Activated T-cell treated with anti-CD3 and anti-CD28 coated beads for 1 hour (primary cell): ENCODE data around the gene GAL3ST2.
"Not testable (repeated sequence)": the region's sequence is repeated elsewhere in the genome, so short reads cannot be mapped to it uniquely, and the experiment has no call there.

Experiments used
- DNase-seq: peaks from one replicate; pipeline ENCODE4 v3.0.0-alpha.2; 2020; ENCODE audit warnings: low read depth

The GAL3ST2 gene

DNA sequence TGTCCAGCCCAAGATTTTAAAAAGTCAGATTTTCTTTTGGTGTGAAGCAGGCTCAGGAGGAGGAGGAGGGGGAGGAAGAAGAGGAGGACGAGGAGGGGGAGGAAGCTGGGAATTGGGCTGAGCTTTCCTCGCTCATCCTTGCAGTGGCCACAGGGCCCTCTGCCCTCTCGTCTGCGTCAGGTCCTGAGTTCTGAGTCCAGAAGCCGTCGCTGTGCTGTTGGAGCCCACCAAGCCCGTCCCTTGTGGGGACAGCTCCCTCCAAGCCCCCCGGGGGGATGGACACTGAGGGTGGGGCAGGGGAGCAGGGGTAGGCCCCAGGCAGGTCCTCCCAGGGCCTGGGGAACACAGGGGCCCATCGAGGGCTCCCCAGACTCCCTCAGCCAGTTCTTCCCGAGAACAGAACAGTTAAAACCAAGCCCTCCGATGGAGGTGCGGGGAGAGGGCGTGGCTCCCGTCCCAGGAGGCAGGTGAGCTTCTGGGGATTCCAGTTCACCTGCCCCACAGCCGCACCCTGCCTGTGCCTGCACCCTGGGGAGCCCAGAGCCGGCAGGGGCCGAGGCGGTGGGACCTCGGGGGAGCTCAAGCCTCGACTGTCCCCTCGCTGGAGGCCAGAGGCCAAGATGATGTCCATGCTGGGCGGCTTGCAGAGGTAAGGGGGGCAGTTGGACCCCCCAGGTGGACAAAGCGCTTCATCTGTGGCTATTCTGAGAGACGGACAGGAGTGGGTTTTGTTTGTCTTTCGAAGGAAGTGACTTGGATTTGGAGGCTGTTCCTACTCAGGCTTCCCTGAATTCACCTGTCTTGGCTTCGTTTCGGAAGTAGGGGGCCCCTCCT, at the start of gene GAL3ST2:
GAL3ST2 (plus strand) TSS at position 487 of the 834 bp plus-strand sequence; CDS start at position 621, 134 bp downstream.
- no peak for DNase-seq

DNA sequence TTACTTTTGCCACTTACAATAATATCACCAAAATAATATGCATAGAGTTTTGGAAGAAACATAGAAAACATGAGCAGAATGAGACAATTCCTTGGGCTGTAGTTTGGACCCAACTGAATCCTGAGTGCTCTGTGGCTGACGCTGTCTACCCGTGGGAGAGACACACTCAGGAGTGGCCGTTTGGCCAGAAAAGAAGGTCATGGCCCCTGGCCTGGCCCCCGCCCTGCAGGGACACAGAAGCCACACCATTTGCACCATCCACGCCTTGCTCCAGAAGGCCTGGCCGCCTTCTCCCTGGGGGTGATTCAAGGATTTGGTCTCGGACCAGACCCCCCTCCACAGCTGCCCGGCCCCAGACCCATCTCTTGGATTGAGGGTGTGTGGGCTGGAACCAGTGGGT, 48.6 kb upstream of the GAL3ST2 start:
- DNase-seq = no peak

DNA sequence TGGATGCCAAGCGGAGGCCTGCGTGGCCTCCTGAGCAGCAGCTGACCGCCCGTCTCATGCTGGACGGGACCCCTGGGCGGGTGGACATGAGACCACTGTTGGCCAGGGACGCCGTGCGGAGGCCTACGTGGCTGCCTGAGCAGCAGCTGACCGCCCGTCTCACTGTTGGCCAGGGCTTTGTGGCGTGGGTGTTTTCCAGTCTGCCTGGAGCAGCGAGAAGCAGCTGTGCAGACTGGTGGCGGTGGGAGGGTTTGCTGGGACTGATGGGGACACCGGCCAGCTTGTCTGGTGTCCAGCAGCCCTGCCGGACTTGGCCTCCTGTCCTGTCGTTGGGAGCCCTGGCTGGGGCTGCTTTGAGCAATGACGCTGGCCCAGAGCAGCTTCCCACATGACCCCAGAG, 48.0 kb upstream of the GAL3ST2 start:
- DNase-seq = no peak

DNA sequence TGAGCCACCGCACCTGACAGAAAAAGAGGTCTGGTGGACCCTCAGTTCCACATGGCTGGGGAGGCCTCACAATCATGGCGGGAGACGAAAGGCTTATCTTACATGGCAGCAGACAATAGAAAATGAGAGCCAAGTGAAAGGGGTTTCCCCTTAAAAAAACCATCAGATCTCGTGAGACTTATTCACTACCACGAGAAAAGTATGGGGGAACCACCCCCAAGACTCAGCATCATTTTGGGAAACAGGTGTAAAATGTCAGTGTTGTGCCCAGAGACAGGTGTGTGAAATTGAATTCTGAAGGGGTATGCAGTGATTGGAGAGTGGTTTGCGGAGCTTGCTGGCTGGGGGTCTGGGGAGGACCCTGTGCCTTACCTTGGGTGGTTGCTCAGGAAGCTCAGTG, 46.8 kb upstream of the GAL3ST2 start:
- no peak for DNase-seq

DNA sequence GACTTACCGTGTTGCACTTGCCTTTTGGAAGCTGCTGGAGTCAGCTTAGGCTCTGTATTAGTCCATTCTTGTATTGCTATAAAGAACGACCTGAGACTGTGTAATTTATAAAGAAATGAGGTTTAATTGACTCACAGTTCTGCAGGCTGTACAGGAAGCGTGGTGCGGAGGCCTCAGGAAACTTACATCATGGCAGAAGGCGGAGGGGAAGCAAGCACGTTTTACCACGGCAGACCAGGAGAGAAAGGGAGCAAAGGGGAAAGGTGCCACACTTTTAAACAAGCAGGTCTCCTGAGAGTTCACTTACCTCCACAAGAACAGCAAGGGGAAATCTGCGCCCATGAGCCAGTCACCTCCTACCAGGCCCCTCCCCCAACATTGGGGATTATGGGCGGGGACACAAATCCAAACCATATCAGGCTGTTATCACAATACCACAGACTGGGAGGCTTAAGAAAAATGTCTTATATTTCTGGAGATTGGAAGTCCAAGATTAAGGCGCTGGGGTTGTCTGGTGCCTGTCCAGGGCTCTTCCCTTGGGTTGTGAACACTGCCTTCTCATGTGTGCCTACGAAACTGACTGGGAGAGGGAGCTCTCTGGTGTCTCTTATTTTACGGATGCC, 45.8 kb upstream of the GAL3ST2 start:
- no peak for DNase-seq

DNA sequence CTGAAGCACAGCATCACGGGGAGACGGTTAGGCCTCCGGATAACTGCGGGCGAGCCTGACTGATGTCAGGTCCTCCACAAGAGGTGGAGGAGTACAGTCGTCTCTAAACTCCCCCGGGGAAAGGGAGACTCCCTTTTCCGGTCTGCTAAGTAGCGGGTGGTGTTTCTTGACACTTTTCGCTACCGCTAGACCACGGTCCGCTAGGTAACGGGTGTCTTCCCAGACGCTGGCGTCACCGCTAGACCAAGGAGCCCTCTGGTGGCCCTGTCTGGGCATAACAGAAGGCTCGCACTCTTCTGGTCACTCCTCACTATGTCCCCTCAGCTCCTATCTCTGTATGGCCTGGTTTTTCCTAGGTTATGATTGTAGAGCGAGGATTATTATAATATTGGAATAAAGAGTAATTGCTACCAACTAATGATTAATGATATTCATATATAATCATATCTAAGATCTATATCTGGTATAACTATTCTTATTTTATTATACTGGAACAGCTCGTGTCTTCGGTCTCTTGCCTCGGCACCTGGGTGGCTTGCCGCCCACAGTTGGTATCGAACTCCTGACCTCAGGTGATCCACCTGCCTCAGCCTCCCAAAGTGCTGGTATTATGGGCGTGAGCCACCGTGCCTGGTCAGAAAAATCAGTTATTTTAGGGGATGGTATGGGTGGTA, 44.0 kb upstream of the GAL3ST2 start:
- DNase-seq = peak; percentile 46

DNA sequence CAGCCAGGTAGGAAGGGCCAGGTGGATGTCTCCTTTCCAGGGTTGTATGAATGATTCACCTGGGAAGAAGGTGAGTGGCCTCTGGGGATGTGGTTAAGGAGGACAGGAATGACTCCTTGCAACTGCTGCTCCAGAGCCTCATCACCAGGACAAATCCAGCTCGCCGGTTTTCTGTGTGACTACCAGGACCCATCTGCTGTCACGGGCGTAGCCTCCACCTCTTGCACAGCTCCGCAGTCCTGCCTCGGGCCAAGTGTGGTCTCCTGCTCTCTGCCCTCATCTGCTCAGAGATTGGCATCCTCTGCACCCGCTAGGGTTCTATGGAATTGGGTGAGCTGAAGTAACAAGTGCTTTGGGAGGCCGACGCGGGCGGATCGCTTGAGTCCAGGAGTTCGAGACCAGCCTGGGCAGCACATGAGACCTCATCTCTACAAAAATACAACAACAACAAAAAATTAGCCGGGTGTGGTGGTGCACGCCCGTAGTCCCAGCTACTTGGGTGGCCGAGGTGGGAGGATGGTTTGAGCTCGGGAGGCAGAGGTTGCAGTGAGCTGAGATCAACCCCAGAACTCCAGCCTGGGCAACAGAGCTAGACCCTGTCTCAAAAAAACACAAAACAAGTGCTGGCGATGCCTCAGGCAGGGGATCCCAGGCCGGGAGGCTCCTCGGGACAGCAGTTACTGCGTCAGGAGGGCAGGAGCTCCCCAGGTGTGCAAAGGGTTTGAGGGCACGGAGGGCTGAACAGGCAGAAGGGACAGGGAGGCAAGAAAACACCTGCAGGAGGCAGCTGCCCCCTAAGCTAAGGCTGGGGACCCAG, 43.0 kb upstream of the GAL3ST2 start:
- no peak for DNase-seq

DNA sequence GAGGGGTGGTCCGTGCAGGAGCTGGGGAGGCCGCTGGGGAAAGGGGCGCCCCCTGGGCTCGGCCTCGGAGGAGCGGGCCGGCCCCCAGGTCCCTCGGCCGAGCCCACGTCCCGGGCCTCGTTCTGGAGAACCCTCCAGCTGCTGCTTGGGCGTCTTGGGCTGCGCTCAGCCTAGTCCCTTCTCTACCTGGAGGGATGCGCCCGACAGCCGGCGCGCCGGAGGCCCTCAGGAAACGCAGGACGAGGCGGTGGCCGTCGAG, 42.5 kb upstream of the GAL3ST2 start:
- no peak for DNase-seq

DNA sequence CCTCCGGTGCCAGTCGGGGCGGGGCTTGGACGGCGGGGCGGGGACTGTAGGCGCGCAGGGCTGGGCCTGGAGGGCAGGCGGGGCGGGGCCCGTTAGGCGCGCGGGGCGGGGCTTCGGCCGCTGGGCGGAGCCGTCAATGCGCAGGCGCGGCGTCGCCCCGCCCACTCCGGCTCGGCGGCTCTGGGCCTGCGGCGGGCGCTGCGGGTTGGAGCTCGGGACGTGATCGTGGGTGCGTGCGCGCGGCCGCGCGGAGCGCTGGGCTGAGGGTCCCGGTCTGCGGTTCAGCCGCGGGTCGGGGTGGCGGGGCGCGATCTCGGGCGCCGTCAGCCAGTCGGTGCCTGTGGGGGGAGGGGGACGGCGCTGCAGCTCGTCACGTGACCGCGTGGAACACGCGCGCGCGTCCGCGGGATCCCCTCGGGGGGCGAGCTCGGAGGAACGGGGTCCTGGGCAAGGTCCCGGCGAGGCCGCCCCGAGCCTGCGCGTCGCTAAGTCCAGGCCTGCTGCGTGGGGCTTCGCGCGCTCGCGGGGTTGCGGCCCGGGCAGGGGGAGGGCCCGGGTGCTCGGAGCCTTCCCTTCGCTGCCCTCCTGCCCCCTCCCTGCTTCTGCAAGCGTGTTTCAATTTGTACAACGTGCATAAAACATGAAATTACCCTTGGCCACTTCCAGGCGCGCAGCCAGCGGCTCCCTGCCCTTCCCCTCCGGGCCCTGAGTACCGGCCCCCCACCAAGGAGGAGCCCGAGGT, 42.0 kb upstream of the GAL3ST2 start, which contains the start of gene D2HGDH:
D2HGDH (plus strand) TSS at position 164 of the 742 bp plus-strand sequence. CDS start 595 bp downstream, outside the sequence.
- DNase-seq = peak; percentile 93

DNA sequence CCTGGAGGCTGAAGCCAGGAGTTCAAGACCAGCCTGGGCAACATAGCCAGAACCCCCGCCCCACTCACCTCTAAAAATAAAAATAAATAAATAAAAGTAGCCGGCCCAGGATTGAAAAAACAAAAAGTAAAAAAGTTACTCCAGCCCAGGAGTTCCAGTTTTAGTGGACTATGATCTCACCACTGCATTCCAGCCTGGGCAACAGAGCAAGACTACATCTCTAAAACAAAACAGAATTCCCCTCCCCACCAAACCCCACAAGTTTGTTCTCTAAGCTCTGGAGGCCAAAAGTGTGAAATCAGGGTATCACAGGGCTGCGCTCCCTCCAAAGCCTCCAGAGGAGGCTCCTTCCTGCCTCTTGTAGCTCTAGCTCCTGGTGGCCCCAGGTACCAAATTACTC, 40.5 kb upstream of the GAL3ST2 start:
- DNase-seq = no peak

DNA sequence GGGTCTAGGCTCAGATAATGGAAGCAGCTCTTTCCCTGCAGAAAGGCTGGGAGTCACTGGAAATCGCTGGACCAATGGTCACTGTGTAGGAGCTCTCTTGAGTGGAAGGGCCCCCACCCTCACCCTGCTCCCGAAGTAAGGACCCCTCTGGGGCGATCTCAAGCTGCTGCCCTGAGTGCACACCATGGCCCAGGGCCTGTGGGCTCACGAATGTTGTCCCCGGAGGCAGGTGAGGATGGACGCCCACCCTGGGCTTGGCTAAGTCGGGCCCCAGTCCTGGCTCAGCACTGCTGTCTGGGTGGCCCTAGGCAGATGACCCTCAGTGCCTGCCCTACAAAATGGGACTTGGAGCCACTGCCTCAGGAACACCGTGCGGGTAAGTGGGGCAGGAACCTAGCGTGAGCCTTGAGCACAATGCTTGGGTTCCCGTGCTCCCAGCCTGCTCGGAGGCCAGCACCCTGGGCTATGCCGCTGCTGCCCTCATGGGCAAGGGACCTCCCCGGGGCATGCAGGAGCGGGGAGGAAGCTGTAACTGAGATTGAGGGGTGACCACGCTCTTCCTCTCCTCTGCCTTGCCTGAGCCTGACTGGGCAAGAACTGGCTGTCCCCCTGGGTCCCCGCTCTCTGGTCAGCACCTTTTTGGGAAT, 38.5 kb upstream of the GAL3ST2 start:
- DNase-seq = no peak

DNA sequence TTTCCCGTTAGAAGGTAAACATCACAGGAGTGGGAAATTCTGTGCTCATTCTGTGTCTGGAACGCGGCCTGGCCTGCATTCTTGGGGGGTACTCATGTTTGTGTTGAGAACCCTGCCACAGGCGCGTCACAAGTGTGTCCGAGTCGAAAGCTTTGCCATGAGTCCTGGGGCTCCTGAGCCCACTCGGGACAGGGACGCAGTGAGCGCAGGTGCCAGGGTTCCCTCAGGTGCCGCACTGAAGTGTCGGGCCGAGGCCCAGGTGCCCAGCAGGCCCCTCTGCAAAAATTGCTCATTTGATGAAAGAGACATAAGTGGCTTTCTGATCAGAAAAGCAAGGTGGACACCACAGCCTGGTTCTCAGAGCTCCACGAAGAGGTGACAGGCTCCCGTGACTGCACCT, 37.4 kb upstream of the GAL3ST2 start:
- no peak for DNase-seq

DNA sequence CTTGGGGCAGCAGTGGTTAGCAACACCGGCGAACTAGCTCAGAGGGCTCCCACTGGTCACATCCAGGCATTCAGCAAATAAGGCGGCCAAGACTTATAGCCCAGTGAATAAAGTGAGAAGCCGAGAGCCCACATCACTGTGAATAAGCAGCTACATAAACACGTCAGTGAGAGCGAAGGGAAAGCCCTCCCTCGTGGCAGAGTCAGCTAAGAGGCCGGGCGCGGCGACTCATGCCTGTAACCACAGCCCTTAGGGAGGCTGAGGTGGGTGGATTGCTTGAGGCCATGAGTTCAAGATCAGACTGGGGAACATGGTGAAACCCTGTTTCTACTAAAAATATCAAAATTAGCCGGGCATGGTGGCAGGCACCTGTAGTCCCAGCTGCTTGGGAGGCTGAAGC, 37.0 kb upstream of the GAL3ST2 start:
- DNase-seq = no peak

DNA sequence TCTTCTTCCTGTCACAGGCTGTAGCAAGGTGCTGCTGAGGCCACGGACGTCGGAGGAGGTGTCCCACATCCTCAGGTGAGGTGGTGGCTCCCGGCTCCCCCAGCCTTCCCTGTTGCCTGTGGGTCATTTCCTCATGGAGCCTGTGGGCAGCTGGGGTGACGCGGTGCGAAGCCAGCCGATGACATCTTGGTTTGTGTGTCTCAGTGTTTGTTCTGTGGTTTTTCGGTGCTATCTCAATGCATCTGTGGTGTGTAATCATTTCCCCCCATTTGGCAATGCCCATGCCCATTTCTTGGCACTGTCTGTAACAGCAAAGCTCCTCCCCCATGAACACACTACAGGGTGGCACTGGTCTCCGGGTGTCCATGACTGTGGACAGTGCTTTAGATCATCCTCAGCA, 35.6 kb upstream of the GAL3ST2 start:
- DNase-seq = no peak

DNA sequence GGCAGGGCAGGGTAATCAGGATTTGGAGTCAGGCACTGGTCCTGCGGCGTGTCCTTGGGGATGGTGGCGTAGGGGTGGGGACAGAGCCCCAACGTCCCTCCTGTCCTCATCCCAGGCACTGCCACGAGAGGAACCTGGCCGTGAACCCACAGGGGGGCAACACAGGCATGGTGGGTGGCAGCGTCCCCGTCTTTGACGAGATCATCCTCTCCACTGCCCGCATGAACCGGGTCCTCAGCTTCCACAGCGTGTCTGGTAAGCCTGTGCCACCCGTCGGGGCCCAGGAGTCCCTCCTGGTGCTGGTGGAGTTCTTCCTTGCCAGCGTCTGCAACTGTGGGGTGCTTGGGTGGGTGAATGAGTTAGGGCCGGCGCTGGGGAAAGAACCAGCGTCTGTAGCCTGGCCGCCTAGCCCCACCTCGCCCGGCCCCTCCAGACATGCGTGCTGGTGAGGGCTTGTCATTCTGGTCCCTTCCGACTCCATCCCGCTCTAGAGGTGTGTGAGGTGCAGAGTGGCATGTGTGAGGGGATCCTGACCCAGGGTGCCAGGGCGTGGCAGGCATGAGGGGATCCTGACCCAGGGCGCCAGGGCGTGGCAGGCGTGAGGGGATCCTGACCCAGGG, 34.2 kb upstream of the GAL3ST2 start:
- no peak for DNase-seq

DNA sequence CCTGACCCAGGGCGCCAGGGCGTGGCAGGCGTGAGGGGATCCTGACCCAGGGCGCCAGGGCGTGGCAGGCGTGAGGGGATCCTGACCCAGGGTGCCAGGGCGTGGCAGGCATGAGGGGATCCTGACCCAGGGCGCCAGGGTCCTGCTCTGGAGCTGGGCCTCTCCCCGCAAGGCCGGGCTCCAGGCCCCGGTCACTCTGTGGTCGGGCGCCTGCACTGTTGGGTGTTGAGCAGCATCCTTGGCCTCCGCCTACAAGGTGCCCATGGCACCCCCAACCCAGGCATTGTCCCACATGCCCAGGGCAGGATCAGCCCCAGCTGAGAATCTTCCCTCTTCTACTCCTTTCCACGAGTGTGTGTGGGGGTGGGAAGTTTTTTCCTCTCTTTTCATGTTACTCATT, 33.6 kb upstream of the GAL3ST2 start:
- DNase-seq = not testable (repeated sequence)

DNA sequence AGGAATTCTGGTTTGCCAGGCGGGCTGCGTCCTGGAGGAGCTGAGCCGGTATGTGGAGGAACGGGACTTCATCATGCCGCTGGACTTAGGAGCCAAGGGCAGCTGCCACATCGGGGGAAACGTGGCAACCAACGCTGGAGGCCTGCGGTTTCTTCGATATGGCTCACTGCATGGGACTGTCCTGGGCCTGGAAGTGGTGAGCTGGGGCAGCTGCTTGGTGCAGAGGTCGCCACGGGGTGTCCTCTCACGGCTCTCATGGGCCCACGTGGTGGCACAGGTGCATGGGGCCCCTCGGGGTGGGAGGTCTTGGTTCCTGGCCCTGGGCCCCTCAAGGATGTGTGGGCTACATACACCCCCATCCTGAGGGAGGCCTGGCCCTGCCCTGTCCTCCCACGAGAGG, 33.0 kb upstream of the GAL3ST2 start:
- DNase-seq = no peak

DNA sequence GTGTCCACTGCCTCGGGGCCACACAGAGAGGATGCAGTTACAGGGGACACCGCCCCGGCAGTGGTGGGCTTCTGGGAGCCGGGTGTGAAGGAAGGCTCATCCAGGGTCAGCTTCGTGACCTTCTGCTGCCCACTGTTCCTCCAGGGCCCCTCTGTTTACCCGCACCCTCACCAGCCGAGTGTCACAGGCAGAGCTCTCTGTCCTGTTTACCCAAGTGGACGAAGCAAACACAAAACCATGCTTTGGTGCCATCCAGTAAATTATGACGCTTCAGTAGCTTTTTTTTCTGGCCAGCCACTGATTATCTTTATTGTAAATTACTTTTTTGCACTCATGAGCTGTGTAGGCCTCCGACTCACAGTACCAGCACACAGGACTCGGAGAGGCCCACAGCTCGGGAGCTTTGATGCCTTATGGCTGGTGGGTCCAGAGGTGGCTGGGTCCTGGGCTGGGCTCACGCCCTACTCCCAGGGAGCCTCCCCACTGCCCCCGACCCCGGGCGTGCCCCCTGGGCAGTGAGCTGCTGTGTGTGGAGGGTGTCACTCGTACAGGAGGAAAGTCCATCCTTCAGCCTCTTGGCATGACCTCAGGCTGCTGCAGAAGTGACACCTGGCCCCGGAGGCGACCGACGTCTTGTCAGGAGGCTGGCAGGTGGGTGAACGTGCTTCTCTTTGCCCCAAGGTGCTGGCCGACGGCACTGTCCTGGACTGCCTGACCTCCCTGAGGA, 32.4 kb upstream of the GAL3ST2 start:
- DNase-seq = no peak

DNA sequence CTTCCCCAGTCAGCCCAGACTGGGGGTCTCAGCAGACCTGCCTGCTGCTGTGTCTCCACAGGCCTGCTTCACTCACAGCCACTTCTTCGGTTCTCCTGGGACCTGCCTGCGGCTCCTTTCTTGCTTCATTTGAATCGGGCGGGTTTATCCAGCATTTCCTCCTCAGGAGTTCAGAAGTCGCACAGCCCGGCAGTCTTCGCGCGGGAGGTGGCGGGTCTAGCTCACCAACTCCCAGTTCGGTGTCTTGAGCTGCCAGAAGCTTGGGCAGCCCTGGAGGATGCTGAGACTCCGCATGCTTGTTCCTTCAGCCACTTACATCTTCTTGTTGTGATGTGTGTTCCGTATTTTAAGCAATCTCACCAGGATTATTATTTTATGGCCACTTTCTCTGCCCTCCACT, 31.3 kb upstream of the GAL3ST2 start:
- no peak for DNase-seq

DNA sequence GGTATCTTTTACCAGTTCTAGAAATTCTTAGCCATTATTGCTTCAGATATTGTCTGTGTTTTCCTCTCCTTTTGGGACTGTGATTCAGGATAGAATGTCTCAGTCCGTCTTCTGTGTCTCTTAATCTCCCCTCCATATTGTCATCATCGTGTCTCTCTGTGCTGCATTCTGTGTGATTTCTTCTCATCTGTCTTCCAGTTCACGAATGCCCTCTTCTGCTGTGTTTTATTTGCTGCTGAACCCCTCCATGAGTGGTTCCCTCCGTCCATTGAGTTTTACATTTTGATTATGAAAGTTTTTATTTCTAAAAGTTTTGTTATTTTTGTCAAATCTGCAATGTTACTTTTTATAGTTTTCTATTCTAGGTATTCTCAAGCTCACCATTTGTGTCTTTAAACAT, 30.5 kb upstream of the GAL3ST2 start:
- no peak for DNase-seq
